Endodermal cell (in vitro differentiated cells): ENCODE results near the gene SLC29A4. TPM values are rescaled to one million over a fixed set of nuclear protein-coding genes. Genes with fewer than 3 reads are reported as not detected.
A peak's percentile ranks its signal among the peaks of the same experiment; 100 is the strongest.

Experiments
- DNase-seq: peaks from one replicate; pipeline ENCODE4 v3.0.0-alpha.2; 2017
- H3K27ac ChIP-seq: 2 replicates; pipeline ENCODE4 v1.5.1; 2013; ENCODE audit warnings: mild to moderate bottlenecking, low read depth, low read length, moderate library complexity
- H3K27me3 ChIP-seq: 2 replicates; pipeline ENCODE4 v1.6.1; 2013; ENCODE audit warnings: mild to moderate bottlenecking, low read length, moderate library complexity; ENCODE audit not compliant: insufficient read depth, control insufficient read depth, poor library complexity, severe bottlenecking
- H3K36me3 ChIP-seq: 2 replicates; pipeline ENCODE4 v1.7.0; 2013; ENCODE audit warnings: mild to moderate bottlenecking, low read length, moderate library complexity; ENCODE audit not compliant: control insufficient read depth, insufficient read depth
- H3K4me1 ChIP-seq: one replicate; pipeline ENCODE4 v1.7.0; 2013; ENCODE audit warnings: low read length; ENCODE audit not compliant: control insufficient read depth, insufficient read depth
- H3K4me3 ChIP-seq: 2 replicates; pipeline ENCODE4 v1.5.1; 2013; ENCODE audit warnings: mild to moderate bottlenecking, low read length, moderate library complexity
- H3K9ac ChIP-seq: 2 replicates; pipeline ENCODE4 v1.6.1; 2013; ENCODE audit warnings: mild to moderate bottlenecking, low read length, moderate library complexity; ENCODE audit not compliant: poor library complexity, severe bottlenecking; ENCODE audit errors: extremely low read depth
- H3K9me3 ChIP-seq: 2 replicates; pipeline ENCODE4 v1.6.1; 2013; ENCODE audit warnings: mild to moderate bottlenecking, low read length, moderate library complexity; ENCODE audit not compliant: control insufficient read depth
- H3K27ac Mint-ChIP-seq: 2 replicates; pipeline ENCODE4 v1.8.0; 2020; ENCODE audit warnings: mixed read lengths
- H3K27me3 Mint-ChIP-seq: 2 replicates; pipeline ENCODE4 v1.8.0; 2021; ENCODE audit warnings: mild to moderate bottlenecking, mixed read lengths; ENCODE audit not compliant: insufficient read depth
- H3K36me3 Mint-ChIP-seq: 2 replicates; pipeline ENCODE4 v1.8.0; 2020; ENCODE audit warnings: low read depth, mixed read lengths
- H3K4me1 Mint-ChIP-seq: 2 replicates; pipeline ENCODE4 v1.8.0; 2020; ENCODE audit warnings: mixed read lengths
- H3K4me3 Mint-ChIP-seq: 2 replicates; pipeline ENCODE4 v1.8.0; 2020; ENCODE audit warnings: mild to moderate bottlenecking, moderate library complexity, mixed read lengths
- H3K9me3 Mint-ChIP-seq: 2 replicates; pipeline ENCODE4 v1.8.0; 2020; ENCODE audit warnings: mild to moderate bottlenecking, mixed read lengths
- CTCF ChIP-seq: fragments of 200-600 bp; sonication (generic); conservative IDR thresholded peaks from 2 replicates; pipeline ENCODE4 v1.5.0; 2021; ENCODE audit warnings: antibody characterized with exemption, mild to moderate bottlenecking
- WGBS, 2 experiments: methylation state at CpG; one replicate each; pipeline versions ENCODE4 v1.1.5 to v1.1.7; 2013; ENCODE audit warnings: missing lambda C conversion rate in 2 of 2, mixed read lengths in 1 of 2; ENCODE audit not compliant: insufficient coverage in 1 of 2, insufficient read length in 1 of 2; 5-methylcytosine and 5-hydroxymethylcytosine counted together
- long read RNA-seq, 4 experiments: library from polyadenylated mRNA in 2 of 4; library from RNA in 1 of 4; library from capped mRNA in 1 of 4; stranded (forward) in 3 of 4; unstranded in 1 of 4; transcript quantifications; one replicate each; pipeline ENCODE4 v2.0.0, GENCODE V29; 2020 to 2021; ENCODE audit warnings: inconsistent platforms in 1 of 4
- polyA plus RNA-seq, 2 experiments: library from polyadenylated mRNA; stranded (reverse); fragments of 50-300 nt; gene quantifications; one replicate each; pipeline ENCODE4 v1.2.3, GENCODE V29; 2013
- total RNA-seq, 2 donors: library from RNA; stranded (reverse); fragmentation: NEBNext Ultra II Directional in 1 of 2; extraction: Animal tissue kit (Norgen Biotek cat#: 25700) in 1 of 2; gene quantifications; 2 replicates in 1 of 2; 3 replicates in 1 of 2; pipeline ENCODE4 v1.2.1, GENCODE V29; 2021

SLC29A4 gene
- total RNA-seq, result 10 to 100 TPM; 15.0 to 23.8 TPM
- 34.8 TPM for polyA plus RNA-seq (2013, experiment 1 of 2)
- 30.5 TPM for polyA plus RNA-seq (2013, experiment 2 of 2)
- long read RNA-seq, experiment 1, full-length matches to known transcripts, result 2 of 15 reads
- long read RNA-seq, experiment 1, partial matches to known transcripts, result 11 of 15 reads
- long read RNA-seq, experiment 1, other reads (novel, unspliced or antisense), result 2 of 15 reads
- long read RNA-seq, experiment 2, full-length matches to known transcripts, result 49 of 79 reads
- long read RNA-seq, experiment 2, partial matches to known transcripts, result 8 of 79 reads
- long read RNA-seq, experiment 2, other reads (novel, unspliced or antisense), result 22 of 79 reads
- long read RNA-seq, experiment 3, partial matches to known transcripts, result 4 of 7 reads
- long read RNA-seq, experiment 3, other reads (novel, unspliced or antisense), result 3 of 7 reads
- long read RNA-seq, experiment 4, partial matches to known transcripts, result 0 of 1 reads
- long read RNA-seq, experiment 4, other reads (novel, unspliced or antisense), result 1 of 1 reads

- Histone ChIP-seq H3K27ac (no peak within 1 kb of the TSS), H3K9ac (peak within 1 kb of the TSS; percentile 11), H3K36me3 (no peaks in the 10 kb centered on the region), H3K27me3 (no peaks in the 10 kb centered on the region), H3K4me1 (no peaks in the 10 kb centered on the region), H3K9me3 (no peaks in the 10 kb centered on the region), H3K4me3 (peak within 1 kb of the TSS; percentile 69)
- DNase-seq, result no peak
- no peak for TF ChIP-seq CTCF
- peak within 1 kb of the TSS; percentile 46 for H3K4me3 Mint-ChIP-seq
- 0% methylated on average over 61 of the region's 69 CpGs; no CpG with 5 or more reads in 1 of the 2 experiments for WGBS, 2 experiments
- no peaks in the 10 kb centered on the region for H3K36me3 Mint-ChIP-seq
- no peaks in the 10 kb centered on the region for H3K9me3 Mint-ChIP-seq
- no peaks in the 10 kb centered on the region for H3K4me1 Mint-ChIP-seq
- H3K27me3 Mint-ChIP-seq, result peaks cover 25% of the 10 kb centered on the region
- no peak within 1 kb of the TSS for H3K27ac Mint-ChIP-seq
Measured at GRCh38 chr7:5282543-5283316, at the start of gene SLC29A4. TSS of gene SLC29A4 (plus strand) at chr7:5282943. CDS start at chr7:5287817, 4,874 bp downstream.

- Mint-ChIP-seq H3K4me3 (no peak overlapping the region), H3K9me3 (no peaks in the 10 kb centered on the region), H3K4me1 (peaks cover 4% of the 10 kb centered on the region)
Measured at GRCh38 chr7:5234852-5235831, 47.6 kb upstream of the SLC29A4 start.

More at GRCh38 chr7:5234852-5235831, 47.6 kb upstream of the SLC29A4 start:
- peaks cover 16% of the 10 kb centered on the region for H3K36me3 ChIP-seq
- WGBS, 2 experiments, result 92 to 94% methylated on average over 14 to 26 of the region's 26 CpGs
- no peak overlapping the region for H3K4me3 ChIP-seq
- Mint-ChIP-seq H3K36me3 (peaks cover 28% of the 10 kb centered on the region), H3K27me3 (peaks cover 7% of the 10 kb centered on the region), H3K27ac (no peak overlapping the region)
- H3K9ac ChIP-seq, result no peak overlapping the region
- H3K9me3 ChIP-seq, result no peaks in the 10 kb centered on the region
- no peak for DNase-seq
- H3K27me3 ChIP-seq, result no peaks in the 10 kb centered on the region
- H3K27ac ChIP-seq, result no peak overlapping the region
- no peaks in the 10 kb centered on the region for H3K4me1 ChIP-seq
- no peak for TF ChIP-seq CTCF
